Activated gamma-delta T cell treated with Interleukin-2 at 50 U/mL for 16 hours (primary cell): ENCODE data around the gene KRTAP10-4.
"Not testable (repeated sequence)": the region's sequence is repeated elsewhere in the genome, so short reads cannot be mapped to it uniquely, and the experiment has no call there.

Experiments
- DNase-seq: peaks from one replicate; pipeline ENCODE4 v3.0.0-alpha.2; 2020

Gene KRTAP10-4

DNA sequence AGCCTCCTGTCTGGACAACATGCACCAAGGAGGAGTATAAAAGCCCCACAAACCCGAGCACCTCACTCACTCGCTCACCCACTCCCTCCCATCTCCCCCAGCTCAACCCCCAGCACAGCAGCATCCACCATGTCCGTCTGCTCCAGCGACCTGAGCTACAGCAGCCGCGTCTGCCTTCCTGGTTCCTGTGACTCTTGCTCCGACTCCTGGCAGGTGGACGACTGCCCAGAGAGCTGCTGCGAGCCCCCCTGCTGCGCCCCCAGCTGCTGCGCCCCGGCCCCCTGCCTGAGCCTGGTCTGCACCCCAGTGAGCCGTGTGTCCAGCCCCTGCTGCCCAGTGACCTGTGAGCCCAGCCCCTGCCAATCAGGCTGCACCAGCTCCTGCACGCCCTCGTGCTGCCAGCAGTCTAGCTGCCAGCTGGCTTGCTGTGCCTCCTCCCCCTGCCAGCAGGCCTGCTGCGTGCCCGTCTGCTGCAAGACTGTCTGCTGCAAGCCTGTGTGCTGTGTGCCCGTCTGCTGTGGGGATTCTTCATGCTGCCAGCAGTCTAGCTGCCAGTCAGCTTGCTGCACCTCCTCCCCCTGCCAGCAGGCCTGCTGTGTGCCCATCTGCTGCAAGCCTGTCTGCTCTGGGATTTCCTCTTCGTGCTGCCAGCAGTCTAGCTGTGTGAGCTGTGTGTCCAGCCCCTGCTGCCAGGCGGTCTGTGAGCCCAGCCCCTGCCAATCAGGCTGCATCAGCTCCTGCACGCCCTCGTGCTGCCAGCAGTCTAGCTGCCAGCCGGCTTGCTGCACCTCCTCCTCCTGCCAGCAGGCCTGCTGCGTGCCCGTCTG is at the start of gene KRTAP10-4:
TSS of gene KRTAP10-4 (plus strand) at position 100 of the 827 bp plus-strand sequence. CDS start at position 130, 30 bp downstream.
- DNase-seq, result not testable (repeated sequence)

GRCh38 chr21:44524414-44525371 is 48.8 kb upstream of the KRTAP10-4 start:
- no peak for DNase-seq

DNA sequence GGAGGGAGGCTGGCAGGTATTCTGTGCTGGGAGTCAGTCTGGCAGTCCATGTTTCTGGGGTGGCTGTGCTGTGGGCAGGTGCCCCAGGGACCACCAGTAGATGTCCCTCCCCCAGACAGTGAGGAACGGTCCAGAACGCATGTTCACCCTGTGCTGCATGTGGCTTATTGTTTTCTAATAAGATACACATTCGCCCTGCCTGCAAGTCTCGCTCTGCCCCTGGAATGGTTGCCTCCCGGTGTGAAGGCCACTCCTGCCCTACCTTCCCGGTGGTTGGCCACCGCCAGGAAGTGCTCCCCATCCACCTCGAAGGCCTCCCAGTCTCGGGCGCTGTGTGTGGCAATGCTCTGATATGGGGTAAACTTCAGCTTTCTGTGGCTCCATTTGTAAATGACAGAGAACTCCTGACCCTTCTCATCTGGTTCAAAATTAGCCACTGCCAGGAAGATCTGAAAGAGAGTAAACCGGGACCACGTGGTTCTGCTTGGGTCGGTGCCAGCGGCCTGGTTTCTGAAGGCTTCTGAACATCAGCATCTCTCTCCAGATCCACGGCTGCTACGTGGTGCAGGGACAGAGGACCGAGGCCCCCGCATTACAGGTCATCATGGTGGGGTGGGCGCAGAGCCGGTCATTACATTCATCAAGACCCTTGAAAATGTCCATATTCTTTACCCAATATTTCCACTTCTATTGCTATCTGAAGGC is 48.0 kb upstream of the KRTAP10-4 start:
- no peak for DNase-seq

- no peak for DNase-seq
Observed at GRCh38 chr21:44526096-44526997, 47.2 kb upstream of the KRTAP10-4 start.

DNA sequence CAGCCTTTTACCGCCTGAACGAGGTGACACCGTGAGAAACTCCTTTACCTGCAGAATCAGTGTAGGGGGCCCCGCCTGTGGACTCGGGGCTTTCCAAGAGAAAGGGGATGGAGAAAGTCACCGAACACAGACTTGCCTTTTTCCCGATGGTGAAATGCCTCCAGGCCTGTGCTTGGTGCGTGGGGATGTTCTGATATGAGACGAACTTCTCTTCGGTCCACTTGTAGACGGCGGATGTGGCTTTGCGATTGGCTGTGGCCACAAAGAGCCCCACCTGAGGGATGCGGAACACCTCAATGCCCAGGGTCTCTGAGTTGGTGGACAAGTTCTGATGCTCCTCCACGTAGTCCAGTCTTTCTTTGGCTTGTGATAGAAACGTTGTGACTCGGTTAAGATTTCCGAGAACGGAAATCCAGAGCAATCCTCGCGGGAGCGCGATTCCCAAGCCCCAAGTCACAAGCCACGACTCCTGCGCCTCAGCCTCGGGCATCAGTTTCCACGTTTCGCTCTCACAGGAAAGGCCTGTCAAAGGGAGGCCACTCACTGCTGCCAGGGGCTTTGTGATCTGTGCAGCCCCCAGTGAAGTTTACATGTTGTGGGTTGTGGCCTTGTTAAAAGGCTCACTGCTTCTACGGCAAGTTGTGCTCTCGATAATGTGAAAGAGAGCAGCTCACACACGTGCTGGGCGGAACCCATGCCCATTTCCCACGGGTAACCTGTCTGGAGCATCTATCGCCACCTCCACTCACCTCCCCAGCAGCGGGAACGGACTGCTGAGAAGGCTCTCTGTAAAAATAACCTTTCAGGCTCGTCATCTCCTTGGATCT is 46.2 kb upstream of the KRTAP10-4 start:
- DNase-seq, result no peak

- no peak for DNase-seq
Observed at GRCh38 chr21:44527983-44528633, 45.4 kb upstream of the KRTAP10-4 start.

DNA sequence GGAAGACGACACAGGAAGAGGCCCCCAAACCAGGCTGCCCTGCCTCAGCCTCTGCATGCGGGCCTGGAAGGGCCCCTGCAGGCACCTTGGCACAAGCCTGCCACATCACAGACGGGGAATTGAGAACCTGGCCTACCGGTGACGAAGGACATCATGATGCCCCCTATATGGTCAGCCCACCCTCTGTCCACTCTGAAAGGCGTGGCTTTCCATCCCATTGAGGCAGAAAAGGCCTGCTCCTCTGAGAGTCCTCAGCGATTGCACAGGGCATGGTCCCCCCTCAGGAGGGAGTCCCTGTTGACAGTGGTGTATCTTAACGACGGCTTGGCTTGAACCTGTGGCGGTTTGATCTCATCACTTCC is 44.9 kb upstream of the KRTAP10-4 start:
- no peak for DNase-seq

DNA sequence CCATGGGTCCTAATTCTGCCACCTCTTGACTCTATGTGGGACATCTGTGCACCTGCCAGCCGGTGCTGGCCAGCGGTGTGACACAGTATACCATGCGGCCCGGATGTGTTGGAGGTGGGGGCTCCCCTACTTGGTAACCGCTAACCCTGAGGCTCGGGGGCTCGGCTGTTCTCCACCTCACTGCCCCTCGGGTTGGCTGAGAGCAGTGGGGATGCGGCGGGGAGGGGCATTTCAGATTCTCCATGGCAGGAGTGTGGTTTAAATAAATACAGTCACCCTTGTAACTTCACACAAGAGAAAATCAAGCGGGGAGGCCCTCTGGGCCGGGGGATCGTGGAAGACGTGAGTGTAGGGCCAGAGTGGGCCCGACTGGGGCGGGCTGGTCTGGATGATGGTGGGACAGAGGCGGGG is 44.5 kb upstream of the KRTAP10-4 start:
- DNase-seq, result no peak

DNA sequence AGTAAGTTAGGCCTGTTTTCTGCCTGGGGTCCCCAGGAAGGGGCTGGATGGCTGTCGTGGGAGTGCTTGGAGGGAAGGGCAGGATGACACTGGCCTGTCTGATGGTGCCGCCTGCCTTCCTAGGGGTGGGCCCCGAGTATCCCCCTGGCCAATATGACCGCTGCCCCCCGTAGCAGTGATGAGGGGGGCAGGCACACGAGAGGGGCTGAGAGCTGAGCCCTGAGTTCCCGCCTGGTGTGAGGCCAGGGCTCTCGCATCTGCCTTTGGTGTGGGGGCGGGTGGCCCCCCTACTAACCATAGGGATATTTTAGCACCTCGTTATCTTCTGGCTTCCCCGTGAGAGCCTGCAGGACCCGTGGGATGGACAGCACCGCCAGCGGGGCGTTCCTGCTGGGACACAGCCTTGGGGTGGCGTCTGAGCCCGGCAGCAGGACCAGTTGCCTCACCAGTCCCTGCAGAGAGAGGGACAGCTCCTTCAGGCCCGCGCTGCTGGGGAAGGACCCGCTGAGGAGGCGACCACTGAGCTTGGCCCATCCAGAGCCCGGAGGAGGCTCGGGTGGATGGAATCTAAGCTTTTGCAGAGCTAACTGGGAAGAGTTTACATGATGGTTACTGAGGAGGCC is 43.9 kb upstream of the KRTAP10-4 start:
- DNase-seq, result no peak

GRCh38 chr21:44530221-44530902 is 43.2 kb upstream of the KRTAP10-4 start:
- DNase-seq, result no peak

DNA sequence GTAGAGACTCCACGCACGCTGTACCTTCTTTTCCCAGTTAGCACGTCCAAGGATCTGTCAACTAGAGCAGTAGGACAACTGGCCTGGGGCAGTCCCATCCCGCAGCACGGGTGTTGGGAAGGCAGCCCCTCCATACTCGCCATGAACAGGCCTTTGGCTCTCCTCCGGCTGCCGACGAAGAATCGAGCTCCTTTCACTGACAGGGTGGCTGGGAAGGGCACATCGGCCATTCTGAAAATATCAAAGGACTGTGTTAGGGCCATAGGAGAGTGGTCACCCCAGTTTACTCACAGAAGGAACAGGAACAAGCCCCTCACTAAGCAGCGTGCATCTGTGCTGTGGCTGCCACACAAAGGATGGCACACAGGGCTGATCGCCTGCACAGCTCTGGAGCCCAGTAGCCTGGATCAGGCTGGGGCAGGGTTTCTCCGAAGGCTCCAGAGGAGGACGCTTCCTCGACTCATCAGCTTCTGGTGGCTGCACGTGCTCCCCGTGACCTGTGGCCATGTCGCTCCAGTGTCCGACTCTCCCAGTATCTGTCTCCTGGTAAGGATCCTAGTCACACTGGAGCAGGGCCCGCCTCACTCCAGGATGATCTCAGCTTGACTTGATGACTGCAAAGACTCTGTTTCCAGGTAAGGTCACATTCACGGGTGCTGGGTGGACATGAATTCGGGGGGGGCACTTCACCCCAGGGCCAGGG is 42.5 kb upstream of the KRTAP10-4 start:
- DNase-seq, result no peak

GRCh38 chr21:44531606-44532564 is 41.6 kb upstream of the KRTAP10-4 start:
- DNase-seq, result no peak

GRCh38 chr21:44532712-44533111 is 40.8 kb upstream of the KRTAP10-4 start:
- DNase-seq, result no peak

GRCh38 chr21:44533121-44533890 is 40.2 kb upstream of the KRTAP10-4 start:
- no peak for DNase-seq

DNA sequence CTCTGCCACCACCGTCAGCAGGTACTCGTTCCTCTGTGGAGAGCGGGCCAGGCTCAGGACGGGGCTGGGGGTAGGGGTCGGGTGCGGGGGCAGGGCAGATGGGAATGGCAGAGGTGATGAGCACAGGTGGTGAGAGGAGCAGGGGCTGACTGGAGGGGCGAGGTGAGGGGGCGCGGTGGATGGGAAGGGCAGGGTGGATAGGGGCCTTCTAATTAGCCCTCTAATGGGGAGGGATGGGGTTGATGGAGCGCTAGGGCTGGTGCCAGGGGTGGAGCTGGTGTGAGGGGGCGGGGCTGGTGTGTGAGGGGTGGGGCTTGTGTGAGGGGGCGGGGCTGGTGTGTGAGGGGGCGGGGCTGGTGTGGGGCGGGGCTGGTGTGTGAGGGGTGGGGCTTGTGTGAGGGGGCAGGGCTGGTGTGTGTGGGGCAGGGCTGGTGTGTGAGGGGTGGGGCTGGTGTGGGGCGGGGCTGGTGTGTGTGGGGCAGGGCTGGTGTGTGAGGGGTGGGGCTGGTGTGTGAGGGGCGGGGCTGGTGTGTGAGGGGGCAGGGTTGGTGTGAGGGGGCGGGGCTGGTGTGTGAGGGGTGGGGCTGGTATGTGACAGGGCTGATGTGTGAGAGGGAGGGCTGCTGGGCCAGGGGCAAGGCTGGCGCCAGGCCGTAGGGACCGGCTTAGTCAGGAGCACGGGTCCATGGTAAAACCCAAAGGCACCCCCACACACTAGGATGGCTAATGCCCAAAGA is 39.5 kb upstream of the KRTAP10-4 start:
- no peak for DNase-seq

GRCh38 chr21:44534688-44535087 is 38.8 kb upstream of the KRTAP10-4 start:
- no peak for DNase-seq
